H54 (cell line): ENCODE results near the gene PRR5L.

Source experiments
- DNase-seq: peaks from one replicate; pipeline ENCODE4 v3.0.0; 2011; ENCODE audit warnings: low spot score, mixed read lengths; ENCODE audit not compliant: insufficient read length
- FAIRE-seq: peaks from 3 replicates; lab custom pipeline; 2011; peaks lifted over from hg19 to GRCh38; lab: Jason Lieb, UNC
- POLR2A ChIP-seq: IDR thresholded peaks from 2 replicates; pipeline ENCODE4 v1.6.1; 2011; ENCODE audit warnings: low read depth, mild to moderate bottlenecking, low read length

The PRR5L gene

GRCh38 chr11:36326524-36327419, 30.7 kb downstream of the PRR5L start:
- no peak for TF ChIP-seq POLR2A
- DNase-seq (no peak), FAIRE-seq (no peak)

GRCh38 chr11:36328966-36329673, 33.0 kb downstream of the PRR5L start:
- DNase-seq (no peak), FAIRE-seq (no peak)
- TF ChIP-seq POLR2A = no peak

- FAIRE-seq (no peak), DNase-seq (no peak)
- TF ChIP-seq POLR2A = no peak
Observed at GRCh38 chr11:36330411-36330810, 34.3 kb downstream of the PRR5L start.

DNA sequence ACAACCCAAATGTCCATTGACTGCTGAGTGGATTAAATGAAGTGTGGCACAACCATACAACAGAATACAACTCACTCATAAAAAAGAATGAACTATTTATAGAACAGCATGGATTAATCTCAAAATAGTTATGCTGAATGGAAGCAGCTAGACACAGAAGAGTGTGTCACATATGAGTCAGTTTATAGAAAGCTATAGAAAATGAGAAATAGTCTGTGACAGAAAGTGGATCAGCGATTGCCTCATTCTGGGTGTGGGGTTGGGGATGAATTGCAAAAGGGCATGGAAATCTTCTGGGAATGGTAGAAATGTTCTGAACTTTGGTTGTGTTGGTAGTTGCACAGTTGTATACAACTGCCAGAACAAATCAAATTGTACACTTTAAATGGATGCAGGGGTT, 37.4 kb downstream of the PRR5L start:
- no peak for TF ChIP-seq POLR2A
- no peak for FAIRE-seq
- no peak for DNase-seq

GRCh38 chr11:36333897-36334296, 37.8 kb downstream of the PRR5L start:
- TF ChIP-seq POLR2A = no peak
- peak; percentile 69 for FAIRE-seq
- DNase-seq = peak; percentile 23

- DNase-seq = no peak
- TF ChIP-seq POLR2A = no peak
- no peak for FAIRE-seq
Observed at GRCh38 chr11:36339888-36340287, 43.8 kb downstream of the PRR5L start.

DNA sequence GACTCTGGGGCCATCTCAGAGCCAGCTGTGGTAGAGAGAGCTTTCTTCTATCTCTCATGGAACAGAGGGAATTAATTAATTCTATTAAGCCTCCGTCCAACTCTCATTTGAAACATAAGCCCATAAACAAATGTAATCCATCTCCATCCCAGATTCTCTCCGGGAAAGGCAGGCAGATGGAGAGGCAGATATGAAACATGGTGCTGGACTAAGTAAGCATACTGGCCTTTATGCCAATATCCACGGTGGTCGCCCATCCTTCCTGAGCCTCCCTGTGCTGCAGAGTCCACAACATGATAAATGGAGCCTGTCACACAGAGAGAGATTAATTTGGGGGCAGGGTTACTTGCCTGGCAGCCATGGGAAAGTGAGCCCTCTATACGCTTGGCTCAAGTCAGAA, 44.8 kb downstream of the PRR5L start:
- TF ChIP-seq POLR2A = no peak
- DNase-seq = no peak

GRCh38 chr11:36341915-36342314, 45.8 kb downstream of the PRR5L start:
- no peak for TF ChIP-seq POLR2A
- FAIRE-seq (no peak), DNase-seq (no peak)

More for the DNA sequence above, 44.8 kb downstream of the PRR5L start:
- no peak for FAIRE-seq

DNA sequence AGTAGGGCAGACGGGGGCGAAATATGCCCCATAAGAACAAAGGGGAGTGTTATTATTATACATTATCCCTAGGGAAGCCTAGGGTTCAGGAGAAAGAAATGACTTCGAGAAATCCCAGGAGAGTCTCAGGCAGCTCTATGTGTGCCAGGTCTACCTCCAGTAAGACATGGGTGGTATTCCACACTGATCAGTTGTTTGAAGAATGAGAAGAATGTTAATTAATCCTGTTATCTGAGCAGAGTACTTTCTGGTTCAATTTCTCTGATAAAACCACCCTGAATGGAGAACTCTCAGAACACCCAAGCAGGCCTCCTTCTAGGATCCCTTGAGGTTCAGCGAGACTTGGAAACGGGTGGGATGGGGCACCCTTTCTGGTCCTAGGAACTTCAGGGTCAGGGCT, 46.2 kb downstream of the PRR5L start:
- FAIRE-seq (no peak), DNase-seq (no peak)
- TF ChIP-seq POLR2A = no peak

DNA sequence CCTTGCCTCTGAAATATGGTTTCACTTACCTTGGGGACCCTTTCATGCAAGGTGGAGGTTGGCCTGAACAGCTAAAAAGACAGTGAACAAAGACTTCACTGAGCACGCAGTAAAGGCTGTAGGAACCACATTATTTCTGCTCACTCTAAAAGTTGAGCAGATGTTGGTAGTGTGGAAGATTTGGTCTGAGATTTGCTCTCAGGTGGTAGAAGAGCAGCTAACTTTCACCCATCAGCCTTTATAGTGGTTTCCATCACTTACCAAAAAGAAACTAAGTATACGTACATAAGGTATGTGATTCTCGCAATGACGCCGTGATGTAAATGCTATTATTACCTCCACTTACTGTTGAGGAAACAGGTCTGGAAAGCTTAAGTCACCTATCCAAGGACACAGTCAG, 47.3 kb downstream of the PRR5L start:
- no peak for FAIRE-seq
- TF ChIP-seq POLR2A = no peak

GRCh38 chr11:36345084-36345511, 49.0 kb downstream of the PRR5L start:
- FAIRE-seq (no peak), DNase-seq (no peak)
- no peak for TF ChIP-seq POLR2A

More for the DNA sequence above, 47.3 kb downstream of the PRR5L start:
- DNase-seq = no peak

GRCh38 chr11:36345535-36346141, 49.5 kb downstream of the PRR5L start:
- TF ChIP-seq POLR2A = no peak
- FAIRE-seq (no peak), DNase-seq (no peak)

GRCh38 chr11:36346562-36347383, 50.7 kb downstream of the PRR5L start:
- FAIRE-seq (no peak), DNase-seq (no peak)
- no peak for TF ChIP-seq POLR2A
